ENCODE data around the gene DYSF.

DNA sequence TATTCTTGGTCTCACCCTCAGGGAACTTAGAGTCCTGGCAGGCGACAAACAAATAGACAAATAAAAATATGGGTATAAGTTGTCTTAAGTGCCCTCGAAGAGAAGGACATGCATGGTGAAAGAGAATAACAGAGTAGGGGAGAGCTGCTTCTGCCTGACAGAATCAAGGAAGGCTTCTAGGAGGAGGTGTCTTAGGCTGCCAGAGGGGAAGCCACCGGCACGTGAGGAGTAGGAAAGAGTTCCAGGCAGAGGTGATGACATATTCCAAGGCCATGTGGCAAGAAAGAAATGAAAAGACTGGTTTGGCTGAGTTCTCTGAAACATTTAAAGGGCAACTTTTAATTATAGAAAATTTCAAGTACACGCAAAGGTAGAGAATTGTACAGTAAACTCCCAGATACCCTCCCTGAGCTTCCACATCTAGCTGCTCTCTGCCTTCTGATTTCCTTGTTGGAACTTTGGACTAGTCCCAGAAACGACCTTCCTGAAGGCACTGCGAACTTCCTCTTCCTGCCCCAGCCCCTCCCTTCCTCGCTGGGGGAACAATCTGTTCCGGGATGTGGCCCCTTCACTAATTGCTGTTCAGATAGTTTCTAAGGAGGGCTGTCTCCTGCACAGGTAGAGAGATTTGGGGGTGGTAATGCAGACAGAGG lies 91.7 kb downstream of the DYSF start:
- TF ChIP-seq ZNF629 (tag by site-specific recombination; IDR thresholded peaks at IDR 0.05) (no peak), ZNF138 (tag by site-specific recombination; IDR thresholded peaks at IDR 0.05; ENCODE audit: borderline replicate concordance) (no peak), ZSCAN30 (tag by site-specific recombination; IDR thresholded peaks at IDR 0.05) (no peak), SP2 (tag by site-specific recombination; IDR thresholded peaks at IDR 0.05) (no peak), KLF16 (tag by site-specific recombination; IDR thresholded peaks at IDR 0.05) (no peak), ZNF274 (IDR thresholded peaks at IDR 0.05; ENCODE audit: low read length) (no peak), ZNF274 (tag by site-specific recombination; IDR thresholded peaks at IDR 0.05; ENCODE audit: borderline replicate concordance) (no peak), YY1 (tag by site-specific recombination; IDR thresholded peaks at IDR 0.05) (no peak)
- TF ChIP-seq, protein P1, sequence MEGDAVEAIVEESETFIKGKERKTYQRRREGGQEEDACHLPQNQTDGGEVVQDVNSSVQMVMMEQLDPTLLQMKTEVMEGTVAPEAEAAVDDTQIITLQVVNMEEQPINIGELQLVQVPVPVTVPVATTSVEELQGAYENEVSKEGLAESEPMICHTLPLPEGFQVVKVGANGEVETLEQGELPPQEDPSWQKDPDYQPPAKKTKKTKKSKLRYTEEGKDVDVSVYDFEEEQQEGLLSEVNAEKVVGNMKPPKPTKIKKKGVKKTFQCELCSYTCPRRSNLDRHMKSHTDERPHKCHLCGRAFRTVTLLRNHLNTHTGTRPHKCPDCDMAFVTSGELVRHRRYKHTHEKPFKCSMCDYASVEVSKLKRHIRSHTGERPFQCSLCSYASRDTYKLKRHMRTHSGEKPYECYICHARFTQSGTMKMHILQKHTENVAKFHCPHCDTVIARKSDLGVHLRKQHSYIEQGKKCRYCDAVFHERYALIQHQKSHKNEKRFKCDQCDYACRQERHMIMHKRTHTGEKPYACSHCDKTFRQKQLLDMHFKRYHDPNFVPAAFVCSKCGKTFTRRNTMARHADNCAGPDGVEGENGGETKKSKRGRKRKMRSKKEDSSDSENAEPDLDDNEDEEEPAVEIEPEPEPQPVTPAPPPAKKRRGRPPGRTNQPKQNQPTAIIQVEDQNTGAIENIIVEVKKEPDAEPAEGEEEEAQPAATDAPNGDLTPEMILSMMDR (tag by site-specific recombination; IDR thresholded peaks at IDR 0.05) = no peak
- TF ChIP-seq, protein P2, sequence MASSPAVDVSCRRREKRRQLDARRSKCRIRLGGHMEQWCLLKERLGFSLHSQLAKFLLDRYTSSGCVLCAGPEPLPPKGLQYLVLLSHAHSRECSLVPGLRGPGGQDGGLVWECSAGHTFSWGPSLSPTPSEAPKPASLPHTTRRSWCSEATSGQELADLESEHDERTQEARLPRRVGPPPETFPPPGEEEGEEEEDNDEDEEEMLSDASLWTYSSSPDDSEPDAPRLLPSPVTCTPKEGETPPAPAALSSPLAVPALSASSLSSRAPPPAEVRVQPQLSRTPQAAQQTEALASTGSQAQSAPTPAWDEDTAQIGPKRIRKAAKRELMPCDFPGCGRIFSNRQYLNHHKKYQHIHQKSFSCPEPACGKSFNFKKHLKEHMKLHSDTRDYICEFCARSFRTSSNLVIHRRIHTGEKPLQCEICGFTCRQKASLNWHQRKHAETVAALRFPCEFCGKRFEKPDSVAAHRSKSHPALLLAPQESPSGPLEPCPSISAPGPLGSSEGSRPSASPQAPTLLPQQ (tag by site-specific recombination; IDR thresholded peaks at IDR 0.05) = no peak
- TF ChIP-seq, protein P3, sequence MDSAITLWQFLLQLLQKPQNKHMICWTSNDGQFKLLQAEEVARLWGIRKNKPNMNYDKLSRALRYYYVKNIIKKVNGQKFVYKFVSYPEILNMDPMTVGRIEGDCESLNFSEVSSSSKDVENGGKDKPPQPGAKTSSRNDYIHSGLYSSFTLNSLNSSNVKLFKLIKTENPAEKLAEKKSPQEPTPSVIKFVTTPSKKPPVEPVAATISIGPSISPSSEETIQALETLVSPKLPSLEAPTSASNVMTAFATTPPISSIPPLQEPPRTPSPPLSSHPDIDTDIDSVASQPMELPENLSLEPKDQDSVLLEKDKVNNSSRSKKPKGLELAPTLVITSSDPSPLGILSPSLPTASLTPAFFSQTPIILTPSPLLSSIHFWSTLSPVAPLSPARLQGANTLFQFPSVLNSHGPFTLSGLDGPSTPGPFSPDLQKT (IDR thresholded peaks at IDR 0.05; ENCODE audit: borderline replicate concordance, low read depth, low read length) = no peak
- TF ChIP-seq, protein P4, sequence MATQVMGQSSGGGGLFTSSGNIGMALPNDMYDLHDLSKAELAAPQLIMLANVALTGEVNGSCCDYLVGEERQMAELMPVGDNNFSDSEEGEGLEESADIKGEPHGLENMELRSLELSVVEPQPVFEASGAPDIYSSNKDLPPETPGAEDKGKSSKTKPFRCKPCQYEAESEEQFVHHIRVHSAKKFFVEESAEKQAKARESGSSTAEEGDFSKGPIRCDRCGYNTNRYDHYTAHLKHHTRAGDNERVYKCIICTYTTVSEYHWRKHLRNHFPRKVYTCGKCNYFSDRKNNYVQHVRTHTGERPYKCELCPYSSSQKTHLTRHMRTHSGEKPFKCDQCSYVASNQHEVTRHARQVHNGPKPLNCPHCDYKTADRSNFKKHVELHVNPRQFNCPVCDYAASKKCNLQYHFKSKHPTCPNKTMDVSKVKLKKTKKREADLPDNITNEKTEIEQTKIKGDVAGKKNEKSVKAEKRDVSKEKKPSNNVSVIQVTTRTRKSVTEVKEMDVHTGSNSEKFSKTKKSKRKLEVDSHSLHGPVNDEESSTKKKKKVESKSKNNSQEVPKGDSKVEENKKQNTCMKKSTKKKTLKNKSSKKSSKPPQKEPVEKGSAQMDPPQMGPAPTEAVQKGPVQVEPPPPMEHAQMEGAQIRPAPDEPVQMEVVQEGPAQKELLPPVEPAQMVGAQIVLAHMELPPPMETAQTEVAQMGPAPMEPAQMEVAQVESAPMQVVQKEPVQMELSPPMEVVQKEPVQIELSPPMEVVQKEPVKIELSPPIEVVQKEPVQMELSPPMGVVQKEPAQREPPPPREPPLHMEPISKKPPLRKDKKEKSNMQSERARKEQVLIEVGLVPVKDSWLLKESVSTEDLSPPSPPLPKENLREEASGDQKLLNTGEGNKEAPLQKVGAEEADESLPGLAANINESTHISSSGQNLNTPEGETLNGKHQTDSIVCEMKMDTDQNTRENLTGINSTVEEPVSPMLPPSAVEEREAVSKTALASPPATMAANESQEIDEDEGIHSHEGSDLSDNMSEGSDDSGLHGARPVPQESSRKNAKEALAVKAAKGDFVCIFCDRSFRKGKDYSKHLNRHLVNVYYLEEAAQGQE (tag by site-specific recombination; IDR thresholded peaks at IDR 0.05) = no peak

All from HEK293 (cell line).